Activated naive CD4-positive, alpha-beta T cell (primary cell): ENCODE data around the gene STK36.

Experiments
- DNase-seq, 4 experiments: peaks; one replicate each; lab custom pipeline; 2025; lab: John Stamatoyannopoulos, UW

STK36 gene

DNA sequence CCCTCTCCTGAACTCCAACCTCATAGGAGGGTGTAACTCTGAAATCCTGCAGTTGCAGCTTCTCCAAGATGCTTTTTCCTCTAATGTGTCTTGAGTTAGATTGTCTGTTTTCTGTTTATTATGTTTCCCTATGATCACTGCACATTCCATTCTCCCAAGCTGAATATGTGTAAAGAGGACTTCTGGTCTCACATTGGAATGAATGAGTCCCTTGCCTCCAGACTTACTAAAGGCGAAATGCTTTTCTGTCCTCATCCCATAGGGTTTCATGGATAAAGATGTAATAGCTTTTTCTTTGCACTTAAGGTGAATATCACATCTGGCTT lies 74.5 kb downstream of the STK36 start:
- DNase-seq, result no peak

DNA sequence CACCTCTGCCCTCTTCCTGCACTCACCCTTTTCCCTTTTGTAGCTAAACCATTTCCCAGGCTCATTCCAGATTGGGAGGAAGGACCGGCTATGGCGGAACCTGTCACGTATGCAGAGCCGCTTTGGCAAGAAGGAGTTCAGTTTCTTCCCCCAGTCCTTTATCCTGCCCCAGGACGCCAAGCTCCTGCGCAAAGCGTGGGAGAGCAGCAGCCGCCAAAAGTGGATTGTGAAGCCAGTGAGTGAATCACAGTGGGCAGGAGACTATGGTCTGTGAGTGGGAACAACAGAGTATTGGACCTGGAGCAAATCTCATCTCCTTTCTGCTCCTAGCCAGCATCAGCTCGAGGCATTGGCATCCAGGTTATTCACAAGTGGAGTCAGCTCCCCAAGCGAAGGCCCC lies 75.1 kb downstream of the STK36 start:
- no peak for DNase-seq

DNA sequence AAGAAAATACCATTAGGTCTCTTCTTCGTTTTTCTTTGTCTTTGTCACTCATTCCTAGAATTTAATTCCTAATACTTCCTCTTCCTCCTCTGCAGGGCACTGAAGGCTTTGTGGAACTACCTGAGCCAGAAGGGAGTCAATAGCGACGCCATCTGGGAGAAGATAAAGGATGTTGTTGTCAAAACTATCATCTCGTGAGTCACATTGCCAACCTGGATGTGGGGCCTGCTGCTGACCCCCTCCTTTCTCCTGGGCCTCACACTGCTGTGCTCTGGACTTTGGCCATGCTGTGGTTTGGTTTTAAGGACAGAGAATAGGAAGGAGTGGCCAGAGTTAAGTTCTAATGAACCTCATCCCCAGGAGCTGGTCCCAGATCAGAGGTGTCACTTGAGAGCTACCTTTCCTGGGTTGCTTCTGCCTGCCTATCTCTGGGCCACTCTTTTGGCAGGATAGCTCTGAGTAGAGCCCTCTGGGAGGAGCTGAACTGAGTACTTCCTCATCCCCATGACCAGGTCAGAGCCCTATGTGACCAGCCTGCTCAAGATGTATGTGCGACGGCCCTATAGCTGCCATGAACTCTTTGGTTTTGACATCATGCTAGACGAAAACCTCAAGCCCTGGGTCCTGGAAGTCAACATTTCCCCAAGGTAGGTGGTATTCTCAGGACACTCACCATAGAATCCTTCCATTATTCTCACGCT lies 77.0 kb downstream of the STK36 start:
- no peak for DNase-seq
